Fibroblast of the aortic adventitia (primary cell): ENCODE results near the gene ITGB1BP1. TPM values are rescaled to one million over a fixed set of nuclear protein-coding genes. Genes with fewer than 3 reads are reported as not detected.

Source experiments
- DNase-seq: peaks from one replicate; pipeline ENCODE4 v3.0.0-alpha.2; 2010; ENCODE audit warnings: low read depth
- H3K4me3 ChIP-seq: 2 replicates; pipeline ENCODE4 v1.5.1; 2011; ENCODE audit warnings: low read depth, mild to moderate bottlenecking, control low read depth, low read length, moderate library complexity
- total RNA-seq: library from RNA; depleted of rRNA; stranded (reverse); fragments of >200 nt; gene quantifications from 2 replicates; pipeline ENCODE4 v1.2.3, GENCODE V29; 2012; ENCODE audit warnings: low replicate concordance
- TF ChIP-seq, protein P1 (sequence below): IDR thresholded peaks from 2 replicates; pipeline ENCODE4 v1.5.1; 2011; ENCODE audit warnings: mild to moderate bottlenecking, low read length, control low read depth, inconsistent platforms; ENCODE audit not compliant: insufficient read depth

ITGB1BP1 gene
- total RNA-seq, 1 donor: 80.9 TPM

- no peak for DNase-seq
- H3K4me3 ChIP-seq: no peak overlapping the region
- TF ChIP-seq, protein P1, sequence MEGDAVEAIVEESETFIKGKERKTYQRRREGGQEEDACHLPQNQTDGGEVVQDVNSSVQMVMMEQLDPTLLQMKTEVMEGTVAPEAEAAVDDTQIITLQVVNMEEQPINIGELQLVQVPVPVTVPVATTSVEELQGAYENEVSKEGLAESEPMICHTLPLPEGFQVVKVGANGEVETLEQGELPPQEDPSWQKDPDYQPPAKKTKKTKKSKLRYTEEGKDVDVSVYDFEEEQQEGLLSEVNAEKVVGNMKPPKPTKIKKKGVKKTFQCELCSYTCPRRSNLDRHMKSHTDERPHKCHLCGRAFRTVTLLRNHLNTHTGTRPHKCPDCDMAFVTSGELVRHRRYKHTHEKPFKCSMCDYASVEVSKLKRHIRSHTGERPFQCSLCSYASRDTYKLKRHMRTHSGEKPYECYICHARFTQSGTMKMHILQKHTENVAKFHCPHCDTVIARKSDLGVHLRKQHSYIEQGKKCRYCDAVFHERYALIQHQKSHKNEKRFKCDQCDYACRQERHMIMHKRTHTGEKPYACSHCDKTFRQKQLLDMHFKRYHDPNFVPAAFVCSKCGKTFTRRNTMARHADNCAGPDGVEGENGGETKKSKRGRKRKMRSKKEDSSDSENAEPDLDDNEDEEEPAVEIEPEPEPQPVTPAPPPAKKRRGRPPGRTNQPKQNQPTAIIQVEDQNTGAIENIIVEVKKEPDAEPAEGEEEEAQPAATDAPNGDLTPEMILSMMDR: no peak
These were observed 40.3 kb upstream of the ITGB1BP1 start for GRCh38 chr2:9463698-9464034.

DNA sequence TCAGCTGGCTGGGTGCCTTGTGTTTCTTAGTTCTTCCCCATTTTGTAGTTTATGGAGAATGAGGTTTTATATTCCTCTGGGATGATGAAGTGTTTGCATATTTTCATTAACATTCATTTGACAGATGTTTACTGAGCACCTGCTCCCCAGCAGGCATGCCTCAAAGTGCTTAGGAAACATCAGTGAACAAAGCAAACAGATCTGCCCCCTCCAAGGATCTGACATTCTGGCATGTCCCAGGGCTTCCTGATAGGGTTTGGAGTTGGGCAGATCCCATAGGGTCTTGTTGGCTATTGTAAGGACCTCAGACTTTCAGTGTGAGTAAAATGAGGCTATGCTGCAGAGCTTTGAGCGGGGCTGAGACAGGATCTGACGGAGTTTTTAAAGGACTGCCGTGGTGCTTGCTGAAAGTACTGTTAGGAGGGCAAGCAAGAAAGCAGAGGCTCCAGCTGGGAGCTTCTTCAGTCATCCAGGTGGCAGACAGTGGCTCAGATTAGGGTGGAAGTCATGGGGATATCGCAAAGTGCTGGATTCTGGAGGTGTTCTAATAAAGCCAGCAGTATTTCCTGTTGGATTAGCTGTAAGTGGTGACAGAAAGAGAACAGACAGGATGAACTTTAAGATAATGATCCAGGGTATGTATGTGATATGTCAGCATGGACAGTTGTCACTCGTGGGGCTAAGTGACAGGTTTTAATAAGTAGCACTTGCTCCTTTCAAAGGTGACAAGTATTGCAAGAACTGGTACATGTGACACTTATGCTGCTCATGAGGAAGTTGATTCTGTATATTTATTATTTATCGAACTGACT, 39.8 kb upstream of the ITGB1BP1 start:
- TF ChIP-seq, protein P1: no peak
- no peak for DNase-seq
- no peak overlapping the region for H3K4me3 ChIP-seq

DNA sequence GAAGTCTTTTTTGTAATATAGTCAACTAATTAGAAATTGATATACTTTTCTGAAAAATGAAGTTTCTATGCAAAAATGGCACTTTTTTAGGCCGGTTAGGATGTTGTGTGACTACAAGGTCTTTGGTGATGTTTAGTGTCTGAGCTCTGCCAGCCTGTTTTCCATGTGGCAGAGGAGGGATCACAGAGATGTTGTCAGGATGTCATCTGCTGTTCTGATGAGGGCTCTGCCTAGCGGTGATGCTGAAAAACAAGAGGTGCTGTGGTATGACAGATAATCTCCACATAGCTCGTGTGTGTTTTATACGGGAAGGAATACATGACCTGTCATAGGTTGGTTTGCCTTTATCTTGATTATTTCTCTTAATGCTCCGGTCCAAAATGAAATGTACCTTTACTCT, 39.0 kb upstream of the ITGB1BP1 start:
- no peak overlapping the region for H3K4me3 ChIP-seq
- TF ChIP-seq, protein P1: no peak
- DNase-seq: no peak

DNA sequence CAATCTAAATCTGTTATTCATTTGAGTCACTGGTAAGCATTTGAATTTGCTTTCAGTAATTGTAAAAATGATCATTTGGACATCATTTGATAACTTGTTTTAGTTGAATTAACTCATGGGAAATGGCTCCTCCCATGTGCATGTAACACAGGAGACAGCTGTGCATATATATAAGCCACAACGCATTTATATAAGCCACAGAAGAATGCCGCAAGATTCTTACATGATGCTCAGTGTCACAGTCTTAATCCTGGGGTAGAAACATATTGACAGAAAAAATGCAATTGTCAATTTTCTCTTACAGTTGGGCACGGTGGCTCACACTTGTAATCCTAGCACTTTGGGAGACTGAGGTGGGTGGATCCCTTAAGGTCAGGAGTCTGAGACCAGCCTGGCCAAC, 37.8 kb upstream of the ITGB1BP1 start:
- no peak for DNase-seq
- TF ChIP-seq, protein P1: no peak
- no peak overlapping the region for H3K4me3 ChIP-seq

- H3K4me3 ChIP-seq: no peak overlapping the region
- TF ChIP-seq, protein P1: no peak
- DNase-seq: no peak
These were observed 37.2 kb upstream of the ITGB1BP1 start for GRCh38 chr2:9460441-9461017.

- no peak for DNase-seq
- H3K4me3 ChIP-seq: no peak overlapping the region
- TF ChIP-seq, protein P1: no peak
These were observed 27.9 kb upstream of the ITGB1BP1 start for GRCh38 chr2:9451231-9451630.
